HL-60/S4 treated with retinoic acid at 250 ng/mL for 4 days and 3 days (cell line): Measurements from ENCODE around the gene DPEP2NB.

Source experiments
- in situ Hi-C: fragments of 300-500 bp; cut with MboI; formaldehyde crosslinking; loops from 2 replicates; pipeline ENCODE4 v1.7.0; 2022; ENCODE audit warnings: low sequenced_read_pairs

DPEP2NB gene

GRCh38 chr16:67964477-67965131 is 51.1 kb downstream of the DPEP2NB start:
- in situ Hi-C loops, result no loop called here

GRCh38 chr16:67963662-67964321 is 51.9 kb downstream of the DPEP2NB start:
- in situ Hi-C loops, result no loop called here
